PC-3 (cell line): ENCODE results near the gene RMC1. TPM values are rescaled to one million over a fixed set of nuclear protein-coding genes. Genes with fewer than 3 reads are reported as not detected.

ENCODE experiments used
- ATAC-seq: fragments of 200-7000 bp; cut with Tn5 transposase; 2 replicates; pipeline ENCODE4 v1.9.1; 2020; ENCODE audit warnings: mild to moderate bottlenecking, moderate library complexity
- BruUV-seq: library from RNA; stranded (reverse); fragments of 400-500 nt; replicated peaks from 2 replicates; lab custom pipeline; 2021; lab: Mats Ljungman, UMichigan
- CTCF ChIA-PET: fragments of 300-600 bp; sonication (Branson Sonifier 250); formaldehyde crosslinking; loops from one replicate; lab custom pipeline; 2022; ENCODE audit warnings: antibody characterized with exemption; lab: Charles Lee
- POLR2A ChIA-PET: fragments of 300-600 bp; sonication (Branson Sonifier 250); formaldehyde crosslinking; loops from one replicate; lab custom pipeline; 2022; ENCODE audit warnings: antibody characterized with exemption; ENCODE audit not compliant: unreplicated experiment; lab: Charles Lee
- DNase-seq: peaks from one replicate; pipeline ENCODE4 v3.0.0-alpha.2; 2015
- H2AFZ ChIP-seq: fragments of 300-600 bp; sonication (generic); 2 replicates; pipeline ENCODE4 v1.6.0; 2016; ENCODE audit warnings: antibody characterized with exemption, low read length
- H3F3A ChIP-seq: fragments of 300-600 bp; sonication (generic); one replicate; pipeline ENCODE4 v1.6.0; 2017; ENCODE audit warnings: antibody characterized with exemption, low read length, control low read depth, mild to moderate bottlenecking; ENCODE audit not compliant: unreplicated experiment
- H3K27ac ChIP-seq: fragments of 300-600 bp; sonication (generic); 2 replicates; pipeline ENCODE4 v1.5.1; 2016; ENCODE audit warnings: mild to moderate bottlenecking, low read length
- H3K27me3 ChIP-seq: fragments of 300-600 bp; sonication (generic); 2 replicates; pipeline ENCODE4 v1.6.1; 2016; ENCODE audit warnings: low read length, mixed read lengths
- H3K36me3 ChIP-seq: fragments of 300-600 bp; sonication (generic); 2 replicates; pipeline ENCODE4 v1.6.1; 2016; ENCODE audit warnings: low read depth, mixed run types, low read length, mixed read lengths
- H3K4me1 ChIP-seq: fragments of 300-600 bp; sonication (generic); 2 replicates; pipeline ENCODE4 v1.5.1; 2016; ENCODE audit warnings: low read length; ENCODE audit not compliant: insufficient read depth
- H3K4me2 ChIP-seq: fragments of 300-600 bp; sonication (generic); 2 replicates; pipeline ENCODE4 v1.6.0; 2016; ENCODE audit warnings: low read length
- H3K4me3 ChIP-seq: fragments of 300-600 bp; sonication (generic); 2 replicates; pipeline ENCODE4 v1.5.1; 2016; ENCODE audit warnings: mild to moderate bottlenecking, low read length, mixed read lengths
- H3K79me2 ChIP-seq: fragments of 300-600 bp; sonication (generic); 2 replicates; pipeline ENCODE4 v1.6.1; 2017; ENCODE audit warnings: low read length, mixed read lengths
- H3K9ac ChIP-seq: fragments of 300-600 bp; sonication (generic); 2 replicates; pipeline ENCODE4 v1.6.0; 2016; ENCODE audit warnings: mild to moderate bottlenecking, low read length
- H3K9me2 ChIP-seq: fragments of 300-600 bp; sonication (generic); replicated peaks from 2 replicates; pipeline ENCODE4 v1.6.1; 2016; ENCODE audit warnings: mixed run types, low read length, mixed read lengths
- H3K9me3 ChIP-seq: fragments of 300-600 bp; sonication (generic); 2 replicates; pipeline ENCODE4 v1.6.1; 2016; ENCODE audit warnings: low read length, mixed read lengths
- H4K20me1 ChIP-seq: fragments of 300-600 bp; sonication (generic); 2 replicates; pipeline ENCODE4 v1.6.1; 2016; ENCODE audit warnings: low read length, mixed read lengths
- CTCF ChIP-seq: fragments of 300-600 bp; sonication (generic); conservative IDR thresholded peaks from 2 replicates; pipeline ENCODE4 v1.5.1; 2017; ENCODE audit warnings: antibody characterized with exemption, low read depth, mild to moderate bottlenecking, low read length
- EZH2 ChIP-seq: fragments of 300-600 bp; sonication (generic); IDR thresholded peaks from one replicate; pipeline ENCODE4 v1.6.1; 2017; ENCODE audit warnings: antibody characterized with exemption, mild to moderate bottlenecking, low read length; ENCODE audit not compliant: unreplicated experiment
- EZH2phosphoT487 ChIP-seq: fragments of 300-600 bp; sonication (generic); IDR thresholded peaks from 2 replicates; pipeline ENCODE4 v1.6.1; 2018; ENCODE audit warnings: mild to moderate bottlenecking, antibody characterized with exemption, low read length, borderline replicate concordance
- intact Hi-C: fragments of 100-400 bp; cut with micrococcal nuclease; formaldehyde crosslinking; loops from 2 replicates; pipeline ENCODE4 v1.9.0; 2023
- total RNA-seq: library from RNA; depleted of rRNA; stranded (reverse); fragments of >200 nt; gene quantifications from 2 replicates; pipeline ENCODE4 v1.2.3, GENCODE V29; 2014

RMC1 gene
- total RNA-seq, 1 experiment from 2014 or later = 23.2 TPM

GRCh38 chr18:23578067-23578701, 74.9 kb downstream of the RMC1 start:
- no peak overlapping the region for H3K9ac ChIP-seq
- no TSS peak for BruUV-seq
- H3K79me2 ChIP-seq = peaks cover 69% of the 10 kb centered on the region
- peaks cover 31% of the 10 kb centered on the region for H3K4me1 ChIP-seq
- TF ChIP-seq CTCF (no peak), EZH2 (no peak), EZH2phosphoT487 (no peak)
- H3K4me2 ChIP-seq = no peak overlapping the region
- no peak overlapping the region for H3K27ac ChIP-seq
- ChIA-PET POLR2A (no interaction called here), CTCF (no interaction called here)
- peaks cover 41% of the 10 kb centered on the region for H4K20me1 ChIP-seq
- no peak for DNase-seq
- intact Hi-C loops = no loop called here
- no peaks in the 10 kb centered on the region for H3F3A ChIP-seq
- H2AFZ ChIP-seq = no peak overlapping the region
- ATAC-seq = no peak
- no peak overlapping the region for H3K4me3 ChIP-seq
- H3K27me3 ChIP-seq = no peaks in the 10 kb centered on the region
- no peaks in the 10 kb centered on the region for H3K9me3 ChIP-seq
- no peaks in the 10 kb centered on the region for H3K9me2 ChIP-seq
- peaks cover 10% of the 10 kb centered on the region for H3K36me3 ChIP-seq

DNA sequence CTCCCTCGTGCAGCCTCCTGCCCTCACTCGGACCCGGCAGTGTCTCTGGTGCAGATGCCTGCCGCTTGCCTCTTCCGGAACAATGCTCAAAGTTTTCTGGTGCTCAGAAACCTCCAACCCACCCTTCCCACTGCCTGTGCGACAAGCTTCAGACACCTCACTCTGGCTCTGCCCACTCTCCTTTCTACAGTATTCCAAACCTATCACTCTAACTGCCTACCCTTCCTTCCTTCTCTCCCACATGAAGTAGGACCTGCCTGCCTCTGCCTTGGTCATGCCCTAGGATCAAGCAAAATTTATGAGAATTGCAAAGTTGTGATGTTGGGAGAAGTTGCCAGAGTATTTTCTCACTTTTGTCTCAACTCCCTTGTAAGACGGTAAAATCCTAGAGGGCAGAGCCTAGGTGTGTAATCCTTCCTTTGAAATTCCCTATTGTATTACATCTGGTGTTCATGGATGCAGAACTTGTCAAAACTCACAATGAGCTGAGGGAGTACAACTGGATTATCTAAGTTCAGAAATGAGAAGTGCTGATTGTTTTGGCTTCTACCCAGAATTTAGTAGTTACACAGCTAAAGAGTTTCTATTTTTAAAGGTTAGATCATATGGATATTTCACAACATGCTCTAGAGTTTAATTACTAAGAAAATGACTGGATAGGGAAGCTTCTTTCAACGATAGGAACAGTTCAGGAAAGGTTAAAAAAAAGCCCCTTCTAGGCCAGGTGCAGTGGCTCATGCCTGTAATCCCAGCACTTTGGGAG, 75.8 kb downstream of the RMC1 start:
- H3K79me2 ChIP-seq = peaks cover 69% of the 10 kb centered on the region

More for the DNA sequence above, 75.8 kb downstream of the RMC1 start:
- Histone ChIP-seq H4K20me1 (peaks cover 42% of the 10 kb centered on the region), H3F3A (no peaks in the 10 kb centered on the region), H3K9me2 (no peaks in the 10 kb centered on the region), H2AFZ (no peak overlapping the region), H3K9ac (no peak overlapping the region), H3K4me2 (no peak overlapping the region), H3K9me3 (no peaks in the 10 kb centered on the region), H3K36me3 (peaks cover 3% of the 10 kb centered on the region), H3K4me1 (peaks cover 30% of the 10 kb centered on the region), H3K4me3 (no peak overlapping the region), H3K27ac (no peak overlapping the region), H3K27me3 (no peaks in the 10 kb centered on the region)
- no TSS peak for BruUV-seq
- intact Hi-C loops = no loop called here
- CTCF ChIA-PET = no interaction called here
- no peak for ATAC-seq
- no peak for DNase-seq
- TF ChIP-seq CTCF (no peak), EZH2phosphoT487 (no peak), EZH2 (no peak)
- POLR2A ChIA-PET = no interaction called here
